ENCODE results near the gene FAR2. TPM values are rescaled to one million over a fixed set of nuclear protein-coding genes. Genes with fewer than 3 reads are reported as not detected.

FAR2 gene
- total RNA-seq, 4 donors from 2014 or later = 13.2 to 27.4 (median 22.8) TPM

DNA sequence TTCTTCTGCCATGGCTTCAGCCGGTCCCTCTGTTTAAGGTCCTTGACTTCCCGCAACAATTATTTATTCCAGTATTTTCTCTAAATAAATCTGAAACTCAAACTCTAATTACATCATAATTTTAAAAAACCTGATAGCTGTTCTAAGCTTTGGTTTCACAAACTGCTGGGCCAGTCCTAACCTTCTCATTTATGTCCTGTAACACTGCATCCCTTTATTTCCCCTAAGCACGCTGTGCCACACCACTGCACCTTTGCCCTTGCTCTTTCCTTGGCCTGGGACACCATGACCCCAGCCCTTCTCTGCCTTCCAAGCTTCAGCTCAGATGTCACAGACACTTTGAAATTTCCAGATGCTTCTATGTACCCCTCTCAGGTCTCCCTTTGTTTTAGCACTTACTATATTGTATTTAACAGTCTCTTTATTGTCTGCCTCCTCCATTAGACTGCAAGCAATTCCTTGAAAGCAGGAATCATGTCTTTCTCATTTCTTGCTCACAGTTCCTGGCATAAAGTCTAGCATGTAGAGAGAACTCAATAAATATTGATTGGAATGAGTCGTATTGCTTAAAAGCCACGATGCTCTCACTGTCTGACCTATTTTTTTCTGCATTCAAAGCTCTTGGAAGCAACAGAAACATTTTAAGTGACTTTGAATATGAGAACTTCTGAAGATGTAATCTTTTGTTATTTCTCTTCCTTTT, 120.8 kb downstream of the FAR2 start:
- TF ChIP-seq, protein P1, sequence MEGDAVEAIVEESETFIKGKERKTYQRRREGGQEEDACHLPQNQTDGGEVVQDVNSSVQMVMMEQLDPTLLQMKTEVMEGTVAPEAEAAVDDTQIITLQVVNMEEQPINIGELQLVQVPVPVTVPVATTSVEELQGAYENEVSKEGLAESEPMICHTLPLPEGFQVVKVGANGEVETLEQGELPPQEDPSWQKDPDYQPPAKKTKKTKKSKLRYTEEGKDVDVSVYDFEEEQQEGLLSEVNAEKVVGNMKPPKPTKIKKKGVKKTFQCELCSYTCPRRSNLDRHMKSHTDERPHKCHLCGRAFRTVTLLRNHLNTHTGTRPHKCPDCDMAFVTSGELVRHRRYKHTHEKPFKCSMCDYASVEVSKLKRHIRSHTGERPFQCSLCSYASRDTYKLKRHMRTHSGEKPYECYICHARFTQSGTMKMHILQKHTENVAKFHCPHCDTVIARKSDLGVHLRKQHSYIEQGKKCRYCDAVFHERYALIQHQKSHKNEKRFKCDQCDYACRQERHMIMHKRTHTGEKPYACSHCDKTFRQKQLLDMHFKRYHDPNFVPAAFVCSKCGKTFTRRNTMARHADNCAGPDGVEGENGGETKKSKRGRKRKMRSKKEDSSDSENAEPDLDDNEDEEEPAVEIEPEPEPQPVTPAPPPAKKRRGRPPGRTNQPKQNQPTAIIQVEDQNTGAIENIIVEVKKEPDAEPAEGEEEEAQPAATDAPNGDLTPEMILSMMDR (IDR thresholded peaks at IDR 0.05; ENCODE audit: low read depth) = no peak

DNA sequence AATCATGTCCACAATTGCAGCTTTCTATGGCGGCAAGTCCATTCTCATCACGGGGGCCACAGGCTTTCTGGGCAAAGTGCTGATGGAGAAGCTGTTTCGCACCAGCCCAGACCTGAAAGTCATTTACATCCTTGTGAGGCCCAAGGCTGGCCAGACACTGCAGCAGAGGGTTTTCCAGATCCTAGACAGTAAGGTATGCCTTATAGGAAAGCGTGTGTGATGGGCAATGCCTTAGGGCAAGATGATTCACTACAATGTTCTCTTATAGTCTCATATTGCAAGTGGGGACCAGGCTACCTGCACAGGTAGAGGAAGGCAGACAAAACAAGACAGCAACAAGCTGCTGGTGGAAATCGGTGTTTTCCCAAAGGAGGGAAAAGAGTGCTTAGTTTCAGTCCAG, 121.4 kb downstream of the FAR2 start:
- TF ChIP-seq, protein P1 (IDR thresholded peaks at IDR 0.05; ENCODE audit: low read depth) = no peak

DNA sequence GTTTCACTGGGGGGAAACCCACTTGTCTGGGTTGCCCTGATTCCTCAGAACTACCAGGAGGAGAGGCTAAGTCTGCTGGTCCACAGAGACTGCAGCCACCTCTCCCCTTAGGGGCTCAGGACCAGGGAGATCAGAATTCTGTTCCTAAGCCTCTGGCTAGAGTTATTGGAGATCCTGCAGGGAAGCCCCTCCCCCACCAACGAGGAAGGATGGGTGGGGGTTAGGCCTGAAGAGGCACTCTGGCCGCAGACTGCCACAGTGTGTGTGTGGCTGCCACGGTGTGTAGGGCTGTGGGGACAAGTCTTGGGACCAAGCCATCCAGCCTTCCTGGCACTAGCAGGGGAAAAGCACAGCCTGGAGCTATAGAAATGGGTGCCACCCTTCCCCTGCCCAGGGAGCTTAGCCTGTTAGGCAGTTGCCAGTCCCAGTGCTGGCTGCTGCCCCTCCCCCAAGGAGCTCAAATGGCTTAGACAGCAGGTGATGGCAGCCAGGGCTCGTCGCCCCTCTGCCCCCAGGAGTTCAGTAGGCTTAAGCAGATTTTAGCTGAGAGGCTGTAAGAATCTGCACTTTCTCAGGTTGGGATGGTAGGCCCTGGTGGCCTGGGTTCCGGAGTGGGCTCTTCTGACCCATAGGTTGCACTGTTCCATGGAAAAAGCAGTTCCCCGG, 124.2 kb downstream of the FAR2 start:
- TF ChIP-seq, protein P1 (IDR thresholded peaks at IDR 0.05; ENCODE audit: low read depth) = no peak

DNA sequence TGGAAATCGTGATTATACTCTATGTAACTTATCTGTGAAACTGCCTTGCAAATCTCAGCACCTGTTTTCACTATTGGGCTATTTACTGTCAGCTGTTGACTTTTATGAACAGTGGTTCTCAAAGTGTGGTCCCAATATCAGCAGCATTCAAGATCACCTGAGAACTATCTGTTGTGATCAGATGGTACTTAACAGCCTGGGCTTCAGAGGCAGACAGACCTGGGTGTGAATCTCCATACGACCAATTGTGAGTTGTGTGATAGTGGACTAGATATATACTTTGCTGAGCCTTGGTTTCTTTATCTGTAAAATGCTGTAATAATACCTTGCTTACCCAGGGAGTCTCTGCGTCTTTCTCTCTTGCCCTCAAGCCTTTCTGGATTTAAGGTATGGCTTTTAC, 126.8 kb downstream of the FAR2 start:
- TF ChIP-seq, protein P1 (IDR thresholded peaks at IDR 0.05; ENCODE audit: low read depth) = no peak

DNA sequence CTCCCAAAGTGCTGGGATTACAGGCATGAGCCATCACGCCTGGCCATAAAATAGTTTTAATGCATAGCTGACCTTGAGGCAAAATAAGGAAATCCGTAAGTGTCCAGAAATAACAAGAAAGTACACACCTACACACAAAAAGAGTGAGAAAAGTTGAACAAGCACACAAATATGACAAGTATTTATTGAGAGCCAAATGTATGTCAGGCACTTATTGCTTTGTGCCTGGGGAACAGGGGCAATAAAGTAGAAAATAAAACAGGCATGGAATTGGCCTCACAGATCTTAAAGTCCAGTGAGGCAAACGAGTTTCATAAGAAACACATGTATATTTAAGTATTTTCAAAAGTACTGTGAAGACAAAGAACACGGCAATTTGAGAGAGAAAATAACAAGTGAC, 128.2 kb downstream of the FAR2 start:
- TF ChIP-seq, protein P1 (IDR thresholded peaks at IDR 0.05; ENCODE audit: low read depth) = no peak

DNA sequence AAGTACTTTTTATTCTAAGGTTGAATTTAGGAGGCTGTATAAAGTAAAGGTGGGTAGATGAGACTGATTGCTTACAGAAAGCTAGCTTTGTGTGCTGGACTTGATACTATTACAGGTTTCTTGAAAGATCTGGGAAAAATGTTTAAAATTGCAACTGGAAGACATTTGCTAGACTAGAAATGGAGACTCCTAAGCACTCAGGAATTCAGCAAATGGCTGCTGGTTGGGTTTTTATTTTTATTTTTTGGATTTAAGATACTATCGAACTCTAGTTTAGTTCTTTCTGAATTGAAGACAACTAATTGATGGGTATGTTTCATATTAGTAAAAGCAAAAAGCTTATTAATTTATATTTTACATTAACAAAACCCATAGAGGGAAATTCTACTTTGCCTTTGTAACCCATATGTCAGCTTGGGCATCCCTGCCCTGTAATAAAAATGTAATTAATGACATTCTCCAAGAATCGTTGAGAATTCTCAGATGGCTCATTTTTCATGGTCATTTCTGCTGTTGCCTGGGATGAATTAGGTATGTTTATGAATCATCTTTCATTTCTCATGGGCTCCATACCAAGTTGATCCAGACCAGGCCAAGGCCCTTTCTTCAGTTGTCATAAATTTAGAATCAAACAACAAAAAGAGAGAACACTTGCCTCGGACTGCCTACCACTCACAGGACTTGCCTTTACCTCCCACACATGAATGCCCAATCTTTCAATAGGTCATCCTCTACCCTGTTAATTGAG, 129.8 kb downstream of the FAR2 start:
- TF ChIP-seq, protein P1 (IDR thresholded peaks at IDR 0.05; ENCODE audit: low read depth) = no peak

All from subcutaneous adipose tissue (tissue), 4 donors.